Activated B cell treated with CpG ODN at 0.5 μM for 24 hours (primary cell): Measurements from ENCODE around the gene TXK. TPM values are rescaled to one million over a fixed set of nuclear protein-coding genes. Genes with fewer than 3 reads are reported as not detected.

Experiments used
- ATAC-seq: fragments of 200-7000 bp; cut with Tn5 transposase; one replicate; pipeline ENCODE4 v1.10.0; 2021; ENCODE audit warnings: low read depth, mild to moderate bottlenecking, moderate library complexity
- CTCF ChIA-PET: fragments of 350-600 bp; sonication (Branson Sonifier 250); formaldehyde crosslinking; loops from one replicate; lab custom pipeline; 2021; ENCODE audit warnings: antibody characterized with exemption; lab: Charles Lee
- POLR2A ChIA-PET: fragments of 350-600 bp; sonication (Branson Sonifier 250); formaldehyde crosslinking; loops from one replicate; lab custom pipeline; 2021; ENCODE audit warnings: antibody characterized with exemption; lab: Charles Lee
- DNase-seq: peaks from one replicate; pipeline ENCODE4 v3.0.0; 2022
- H3K27ac Mint-ChIP-seq: one replicate; pipeline ENCODE4 v1.8.0; 2020; ENCODE audit warnings: mixed read lengths
- H3K27me3 Mint-ChIP-seq: one replicate; pipeline ENCODE4 v1.8.0; 2021; ENCODE audit warnings: mixed read lengths
- H3K36me3 Mint-ChIP-seq: one replicate; pipeline ENCODE4 v1.8.0; 2021; ENCODE audit warnings: low read depth, mixed read lengths
- H3K4me1 Mint-ChIP-seq: one replicate; pipeline ENCODE4 v1.8.0; 2021; ENCODE audit warnings: mixed read lengths
- H3K4me3 Mint-ChIP-seq: one replicate; pipeline ENCODE4 v1.8.0; 2020; ENCODE audit warnings: mild to moderate bottlenecking, mixed read lengths
- H3K9me3 Mint-ChIP-seq: one replicate; pipeline ENCODE4 v1.8.0; 2020; ENCODE audit warnings: mixed read lengths
- CTCF ChIP-seq: fragments of 200-600 bp; IDR thresholded peaks from one replicate; pipeline ENCODE4 v1.8.0; 2022; ENCODE audit warnings: antibody characterized with exemption, mild to moderate bottlenecking
- intact Hi-C: fragments of 100-400 bp; cut with micrococcal nuclease; formaldehyde crosslinking; loops from one replicate; pipeline ENCODE4 v1.15.1; 2024
- total RNA-seq: library from RNA; stranded (reverse); gene quantifications from 2 replicates; pipeline ENCODE4 v1.2.3, GENCODE V29; 2022

TXK gene
- total RNA-seq, 1 donor from 2014 or later, result 1.7 TPM

DNA sequence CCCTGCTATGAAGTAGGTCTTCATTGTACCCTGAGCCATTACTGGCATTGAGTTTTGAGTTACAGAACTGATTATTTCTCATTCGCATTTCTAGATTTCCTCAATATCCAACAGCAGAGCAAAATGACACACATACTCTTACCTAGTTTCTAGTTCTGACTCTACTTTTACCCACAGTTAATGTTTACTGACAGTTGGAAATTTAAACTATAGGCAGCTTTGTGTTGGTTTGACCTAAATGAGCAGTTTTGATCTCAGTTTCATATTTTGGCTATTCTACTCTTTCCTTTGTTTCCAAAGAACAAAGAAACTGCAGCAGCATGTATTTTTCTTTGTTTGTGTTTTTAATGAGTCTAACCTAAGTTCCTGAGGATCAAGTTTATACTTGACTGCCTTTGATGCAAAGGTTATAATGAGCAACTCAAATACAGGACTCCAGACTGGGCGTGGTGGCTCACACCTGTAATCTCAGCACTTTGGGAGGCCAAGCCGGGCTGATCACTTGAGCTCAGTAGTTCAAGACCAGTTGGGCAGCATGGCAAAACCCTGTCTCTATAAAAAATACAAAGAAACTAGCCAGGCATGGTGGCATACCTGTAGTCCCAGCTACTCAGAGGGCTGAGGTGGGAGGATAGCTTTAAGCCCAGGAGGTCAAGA is 30.4 kb downstream of the TXK start:
- POLR2A ChIA-PET, result no interaction called here
- no peaks in the 10 kb centered on the region for H3K27me3 Mint-ChIP-seq
- H3K4me1 Mint-ChIP-seq, result no peaks in the 10 kb centered on the region
- H3K9me3 Mint-ChIP-seq, result no peaks in the 10 kb centered on the region
- no peak overlapping the region for H3K27ac Mint-ChIP-seq
- ATAC-seq (no peak), DNase-seq (no peak)
- H3K36me3 Mint-ChIP-seq, result no peaks in the 10 kb centered on the region
- CTCF ChIA-PET, result no interaction called here
- no peak for TF ChIP-seq CTCF
- intact Hi-C loops, result no loop called here
- no peak overlapping the region for H3K4me3 Mint-ChIP-seq

DNA sequence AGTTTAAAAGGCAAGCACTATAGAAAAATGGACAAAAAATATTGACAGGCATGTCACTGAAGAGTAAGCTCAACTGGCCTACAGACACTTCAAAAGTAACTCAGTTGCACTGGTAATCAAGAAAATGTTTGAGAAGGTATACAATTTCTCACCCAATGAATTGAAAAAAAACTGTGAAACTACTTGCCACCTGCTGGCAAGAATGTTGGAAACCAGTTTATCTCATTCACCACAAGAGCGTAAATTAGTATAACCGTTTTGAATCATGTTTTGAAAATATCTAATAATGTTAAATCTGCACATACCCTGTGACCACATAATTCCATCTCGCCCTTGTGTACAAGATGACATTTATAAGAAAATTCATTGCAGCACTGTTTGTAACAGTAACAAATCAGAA is 31.7 kb downstream of the TXK start:
- no peaks in the 10 kb centered on the region for H3K4me1 Mint-ChIP-seq
- no peaks in the 10 kb centered on the region for H3K27me3 Mint-ChIP-seq
- no peak overlapping the region for H3K27ac Mint-ChIP-seq
- H3K36me3 Mint-ChIP-seq, result no peaks in the 10 kb centered on the region
- no peak for ATAC-seq
- no peak for DNase-seq
- H3K4me3 Mint-ChIP-seq, result no peak overlapping the region
- intact Hi-C loops, result no loop called here
- ChIA-PET CTCF (no interaction called here), POLR2A (no interaction called here)
- no peaks in the 10 kb centered on the region for H3K9me3 Mint-ChIP-seq
- no peak for TF ChIP-seq CTCF

DNA sequence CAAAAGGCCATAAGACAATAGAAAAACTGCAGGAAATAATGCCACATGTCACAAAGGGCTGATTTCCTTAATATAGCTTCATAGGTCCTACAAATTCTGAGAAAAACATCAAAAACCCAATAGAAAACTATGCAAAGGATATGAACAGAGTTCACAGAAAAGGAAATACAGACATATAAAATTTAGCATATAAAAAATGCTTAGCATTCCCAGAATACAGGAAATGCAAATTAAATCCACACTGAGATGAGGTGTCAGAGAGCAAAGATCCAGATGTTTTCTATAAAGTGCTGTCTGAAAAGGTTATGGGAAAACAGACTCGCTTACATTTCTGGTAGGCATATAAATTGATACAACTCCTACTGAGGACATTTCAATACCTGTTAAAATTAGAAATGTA is 33.8 kb downstream of the TXK start:
- no peak for TF ChIP-seq CTCF
- Mint-ChIP-seq H3K27ac (no peak overlapping the region), H3K36me3 (no peaks in the 10 kb centered on the region), H3K27me3 (no peaks in the 10 kb centered on the region), H3K4me1 (no peaks in the 10 kb centered on the region), H3K9me3 (no peaks in the 10 kb centered on the region), H3K4me3 (no peak overlapping the region)
- CTCF ChIA-PET, result no interaction called here
- intact Hi-C loops, result no loop called here
- ATAC-seq, result no peak
- DNase-seq, result no peak
- POLR2A ChIA-PET, result no interaction called here

- Mint-ChIP-seq H3K9me3 (no peaks in the 10 kb centered on the region), H3K4me1 (no peaks in the 10 kb centered on the region), H3K36me3 (no peaks in the 10 kb centered on the region), H3K27me3 (no peaks in the 10 kb centered on the region), H3K27ac (no peak overlapping the region), H3K4me3 (no peak overlapping the region)
- POLR2A ChIA-PET, result no interaction called here
- CTCF ChIA-PET, result interaction anchor here (1.6 kb wide), 1 partner anchor 14 kb away, joined by 4 read pairs; no protein-coding TSS in a partner anchor
- DNase-seq, result no peak
- TF ChIP-seq CTCF, result no peak
- intact Hi-C loops, result no loop called here
- ATAC-seq, result no peak
Observed at GRCh38 chr4:48095441-48095840, 38.6 kb downstream of the TXK start.

DNA sequence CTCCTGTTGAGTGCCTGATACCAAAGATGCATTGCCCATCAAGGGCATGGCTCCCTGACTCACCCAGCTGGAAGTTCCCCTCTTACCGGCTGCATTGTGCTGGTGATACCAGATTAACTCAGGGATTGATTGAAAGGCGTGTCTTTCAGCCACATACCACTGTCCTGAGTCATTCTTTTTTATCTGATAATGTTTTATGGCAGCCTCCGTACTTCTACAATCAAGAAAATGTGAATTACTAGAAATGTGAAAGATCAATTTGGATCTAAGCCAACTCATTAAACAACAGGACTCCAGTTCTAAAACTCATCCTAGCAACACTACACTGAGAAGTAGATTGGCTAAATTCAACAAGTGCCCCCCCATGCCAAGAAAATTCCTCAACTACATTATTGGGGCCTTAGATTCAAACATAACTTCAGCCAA is 40.0 kb downstream of the TXK start:
- Mint-ChIP-seq H3K4me3 (no peak overlapping the region), H3K9me3 (no peaks in the 10 kb centered on the region), H3K27me3 (no peaks in the 10 kb centered on the region), H3K4me1 (no peaks in the 10 kb centered on the region), H3K36me3 (no peaks in the 10 kb centered on the region), H3K27ac (no peak overlapping the region)
- POLR2A ChIA-PET, result no interaction called here
- CTCF ChIA-PET, result interaction anchor here (0.9 kb wide), 1 partner anchor 91 kb away, joined by 3 read pairs; no protein-coding TSS in a partner anchor
- ATAC-seq, result no peak
- no peak for DNase-seq
- no peak for TF ChIP-seq CTCF
- intact Hi-C loops, result no loop called here
